ENCODE measurements around the gene MSLN. TPM values are rescaled to one million over a fixed set of nuclear protein-coding genes. Genes with fewer than 3 reads are reported as not detected.

Gene MSLN
- total RNA-seq, 4 donors from 2014 or later, result 1.1 to 4.3 (median 4.0) TPM; not detected in 1

- 62 to 80% methylated on average over 9 to 20 of the region's 21 CpGs for WGBS, 2 donors
- no peak overlapping the region for H3K4me3 ChIP-seq (ENCODE audit: low read depth, poor library complexity, severe bottlenecking)
- TF ChIP-seq CTCF (IDR thresholded peaks at IDR 0.05) (no peak), POLR2A (IDR thresholded peaks at IDR 0.05) (no peak)
- intact Hi-C loops (cut with DNase I; ENCODE audit: low total_unique reads), result no loop called here
- no peak for DNase-seq (ENCODE audit: low spot score in 2 of 2)
Observed at GRCh38 chr16:763369-764183, 3.0 kb downstream of the MSLN start.

- TF ChIP-seq POLR2A (IDR thresholded peaks at IDR 0.05) (no peak), CTCF (IDR thresholded peaks at IDR 0.05) (no peak)
- intact Hi-C loops (cut with DNase I; ENCODE audit: low total_unique reads), result no loop called here
- no peak for DNase-seq (ENCODE audit: low spot score in 2 of 2)
- H3K4me3 ChIP-seq (ENCODE audit: low read depth, poor library complexity, severe bottlenecking), result no peak overlapping the region
- 57 to 63% methylated on average over 9 to 20 of the region's 20 CpGs for WGBS, 2 donors
Observed at GRCh38 chr16:764184-764750, 3.7 kb downstream of the MSLN start.

GRCh38 chr16:764848-765487 is 4.4 kb downstream of the MSLN start:
- H3K4me3 ChIP-seq (ENCODE audit: low read depth, poor library complexity, severe bottlenecking), result no peak overlapping the region
- intact Hi-C loops (cut with DNase I; ENCODE audit: low total_unique reads), result no loop called here
- TF ChIP-seq CTCF (IDR thresholded peaks at IDR 0.05), result no peak
- no peak for TF ChIP-seq POLR2A (IDR thresholded peaks at IDR 0.05)
- 79 to 81% methylated on average over 23 to 27 of the region's 38 CpGs for WGBS, 2 donors
- DNase-seq (ENCODE audit: low spot score in 2 of 2), result no peak

- no peak for DNase-seq (ENCODE audit: low spot score in 2 of 2)
- 90% methylated on average over 19 to 28 of the region's 29 CpGs for WGBS, 2 donors
- no peak overlapping the region for H3K4me3 ChIP-seq (ENCODE audit: low read depth, poor library complexity, severe bottlenecking)
- TF ChIP-seq CTCF (IDR thresholded peaks at IDR 0.05) (no peak), POLR2A (IDR thresholded peaks at IDR 0.05) (no peak)
- intact Hi-C loops (cut with DNase I; ENCODE audit: low total_unique reads), result no loop called here
Observed at GRCh38 chr16:765488-765865, 4.9 kb downstream of the MSLN start.

- WGBS, 2 donors, result 75 to 83% methylated on average over 22 to 29 of the region's 29 CpGs
- H3K4me3 ChIP-seq (ENCODE audit: low read depth, poor library complexity, severe bottlenecking), result no peak overlapping the region
- DNase-seq (ENCODE audit: low spot score in 2 of 2), result no peak
- intact Hi-C loops (cut with DNase I; ENCODE audit: low total_unique reads), result no loop called here
- TF ChIP-seq CTCF (IDR thresholded peaks at IDR 0.05) (no peak), POLR2A (IDR thresholded peaks at IDR 0.05) (no peak)
Observed at GRCh38 chr16:766008-766819, 5.7 kb downstream of the MSLN start.

All from lower leg skin (tissue), 4 donors.